Activated CD4-positive, alpha-beta T cell treated with anti-CD3 and anti-CD28 coated beads, Interleukin-2, amount 50 U/mL, for 1 hour (primary cell): ENCODE measurements around the gene SLC15A2.
"Not testable (repeated sequence)": the region's sequence is repeated elsewhere in the genome, so short reads cannot be mapped to it uniquely, and the experiment has no call there.

Experiments
- DNase-seq: peaks from one replicate; pipeline ENCODE4 v3.0.0-alpha.2; 2020

SLC15A2 gene

GRCh38 chr3:121894301-121894990 is at the start of gene SLC15A2:
Gene SLC15A2, plus strand, starts transcription at chr3:121894401. Its CDS starts 76 bp downstream, at chr3:121894477.
- no peak for DNase-seq

DNA sequence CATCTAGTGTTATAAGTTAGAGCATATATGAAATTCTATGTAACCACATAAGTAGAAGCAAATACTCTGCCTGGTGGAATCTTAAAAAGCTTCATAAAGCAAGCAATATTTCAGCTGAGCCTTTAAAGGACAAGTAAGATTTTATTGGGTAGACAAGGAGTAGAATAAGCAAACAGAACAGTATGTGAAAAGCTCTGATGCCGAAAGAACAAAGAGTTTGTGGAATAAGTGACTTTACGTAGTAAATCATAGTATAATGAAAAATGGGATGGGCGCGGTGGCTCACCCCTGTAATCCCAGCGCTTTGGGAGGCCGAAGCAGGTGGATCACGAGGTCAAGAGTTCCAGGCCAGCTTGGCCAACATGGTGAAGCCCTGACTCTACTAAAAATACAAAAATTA is 49.3 kb upstream of the SLC15A2 start:
- DNase-seq = no peak

DNA sequence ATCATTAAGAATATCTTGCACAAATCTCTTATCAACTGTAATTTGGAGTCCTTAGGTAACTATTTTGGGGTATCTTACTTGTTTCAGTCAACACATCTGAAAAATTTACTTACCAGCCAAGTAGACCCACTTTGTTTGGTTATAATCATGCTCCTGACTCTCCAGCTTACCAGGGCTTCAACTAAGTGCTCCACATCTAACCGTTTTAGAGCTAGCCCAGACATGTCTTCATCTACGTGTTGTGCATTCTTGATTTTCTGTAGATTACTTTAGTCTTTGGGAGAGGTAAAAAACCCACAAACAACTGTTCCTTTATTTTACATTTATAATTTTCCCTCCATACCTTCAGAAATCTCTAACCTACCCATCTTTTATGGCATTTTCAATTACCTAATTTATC is 41.9 kb upstream of the SLC15A2 start:
- DNase-seq = no peak

DNA sequence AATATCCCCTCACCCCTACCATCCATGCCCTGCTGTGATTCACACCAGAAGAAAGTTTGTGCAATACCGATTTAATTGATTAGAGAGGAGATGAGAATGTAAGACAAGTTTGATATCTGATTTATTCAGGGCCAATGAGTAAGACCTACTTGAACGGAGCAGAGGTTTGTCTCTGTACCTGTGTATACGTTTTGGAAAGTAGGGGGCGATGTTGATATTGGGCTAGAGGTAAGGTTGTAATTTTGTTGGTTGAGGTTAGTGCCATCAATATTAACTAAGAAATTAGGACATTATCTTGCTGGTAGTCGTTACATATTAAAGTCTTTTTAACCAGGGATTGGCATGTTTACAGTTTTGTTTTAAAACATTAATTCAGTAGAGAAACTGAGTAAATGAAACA is 38.6 kb upstream of the SLC15A2 start:
- no peak for DNase-seq

DNA sequence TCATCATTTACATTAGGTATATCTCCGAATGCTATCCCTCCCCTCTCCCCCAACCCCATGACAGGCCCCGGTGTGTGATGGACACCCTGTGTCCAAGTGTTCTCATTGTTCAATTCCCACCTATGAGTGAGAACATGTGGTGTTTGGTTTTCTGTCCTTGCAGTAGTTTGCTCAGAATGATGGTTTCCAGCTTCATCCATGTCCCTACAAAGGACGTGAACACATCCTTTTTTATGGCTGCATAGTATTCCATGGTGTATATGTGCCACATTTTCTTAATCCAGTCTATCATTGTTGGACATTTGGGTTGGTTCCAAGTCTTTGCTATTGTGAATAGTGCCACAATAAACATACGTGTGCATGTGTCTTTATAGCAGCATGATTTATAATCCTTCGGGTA is 36.4 kb upstream of the SLC15A2 start:
- DNase-seq = not testable (repeated sequence)

DNA sequence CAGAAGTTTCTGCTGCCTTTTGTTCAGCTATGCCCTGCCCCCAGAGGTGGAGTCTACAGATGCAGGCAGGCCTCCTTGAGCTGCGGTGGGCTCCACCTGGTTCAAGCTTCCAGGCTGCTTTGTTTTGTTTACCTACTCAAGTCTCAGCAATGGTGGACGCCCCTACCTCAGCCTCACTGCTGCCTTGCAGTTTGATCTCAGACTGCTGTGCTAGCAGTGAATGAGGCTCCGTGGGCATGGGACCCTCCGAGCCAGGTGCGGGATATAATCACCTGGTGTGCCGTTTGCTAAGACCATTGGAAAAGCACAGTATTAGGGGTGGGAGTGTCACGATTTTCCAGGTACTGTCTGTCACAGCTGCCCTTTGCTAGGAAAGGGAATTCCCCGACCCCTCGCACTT is 31.0 kb upstream of the SLC15A2 start:
- DNase-seq = not testable (repeated sequence)

GRCh38 chr3:121863801-121864200 is 30.4 kb upstream of the SLC15A2 start:
- DNase-seq = no peak

- DNase-seq = no peak
Observed at GRCh38 chr3:121869736-121870135, 24.5 kb upstream of the SLC15A2 start.

DNA sequence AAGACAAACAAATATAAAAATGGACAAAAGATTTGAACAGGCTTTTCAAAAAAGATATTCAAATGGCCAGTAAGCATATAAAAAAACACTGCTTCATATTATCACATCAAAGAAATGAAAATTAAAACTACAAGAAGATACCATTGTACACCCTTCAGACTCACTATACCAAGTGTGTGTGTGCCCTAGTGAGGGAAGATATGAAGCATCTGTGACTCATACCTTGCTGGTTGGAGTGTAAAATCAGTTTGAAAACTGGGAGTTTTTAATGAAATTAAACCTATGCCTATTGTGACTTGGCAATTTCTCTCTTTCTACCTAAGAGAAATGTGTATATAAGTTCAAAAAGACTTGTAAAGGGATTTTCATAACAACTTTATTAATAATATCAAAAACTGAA is 23.5 kb upstream of the SLC15A2 start:
- DNase-seq = no peak

- DNase-seq = no peak
Observed at GRCh38 chr3:121871430-121871829, 22.8 kb upstream of the SLC15A2 start.

GRCh38 chr3:121878411-121878810 is 15.8 kb upstream of the SLC15A2 start:
- no peak for DNase-seq

DNA sequence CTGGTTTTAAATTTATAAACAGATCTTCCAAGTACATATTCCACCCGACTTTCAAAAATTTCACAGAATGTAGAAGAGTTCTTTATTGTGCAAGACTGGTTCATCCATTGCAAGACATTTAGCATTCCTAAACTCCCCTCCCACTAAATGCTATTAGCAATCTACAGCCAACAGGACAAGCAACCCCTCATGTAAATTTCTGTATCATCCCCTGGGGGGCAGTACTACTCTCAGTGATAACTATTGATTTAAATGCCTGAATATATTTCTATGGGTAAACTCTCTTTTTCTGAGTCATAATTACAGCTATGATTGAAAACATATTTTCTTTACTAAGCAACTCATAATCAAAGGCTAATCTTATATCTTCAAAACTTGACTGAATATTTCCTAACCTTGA is 10.7 kb upstream of the SLC15A2 start:
- DNase-seq = no peak

DNA sequence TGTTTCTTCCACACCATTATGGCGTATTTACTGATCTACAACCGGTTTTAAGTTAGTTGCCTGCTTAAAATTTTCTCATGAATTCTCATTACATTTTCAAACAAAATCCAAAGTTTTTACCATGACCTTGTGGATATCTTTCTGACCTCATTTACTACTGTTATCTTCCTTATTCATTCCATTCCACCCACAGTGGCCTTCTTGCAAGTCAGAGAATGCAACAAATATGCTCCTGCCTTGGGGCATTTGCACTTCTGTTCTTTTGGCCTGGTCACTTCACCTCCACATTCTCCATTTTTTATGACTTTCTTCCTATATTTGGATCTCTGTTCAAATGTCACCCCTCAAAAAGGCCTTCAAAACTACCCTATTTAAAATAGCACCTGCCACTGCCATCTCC is 8.8 kb upstream of the SLC15A2 start:
- DNase-seq = no peak

DNA sequence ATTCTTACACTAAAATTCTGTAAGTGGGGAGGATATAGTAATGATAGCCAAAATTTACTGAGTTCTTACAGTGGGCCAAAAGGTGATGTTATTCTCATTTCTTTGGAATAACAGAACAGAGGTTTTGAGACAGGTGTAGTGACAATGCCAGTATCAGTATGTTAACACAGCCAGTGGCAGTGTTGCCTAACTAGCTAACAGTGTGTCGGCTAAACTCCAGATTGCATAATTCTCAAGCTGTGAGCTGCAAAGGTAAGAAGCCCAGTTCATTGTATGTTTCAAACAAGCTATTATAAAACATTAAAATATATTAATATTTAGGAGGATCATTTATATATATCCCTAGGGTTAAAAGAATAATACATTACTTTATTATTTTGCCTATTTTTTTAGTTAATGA is 920 bp downstream of the SLC15A2 start:
- no peak for DNase-seq

DNA sequence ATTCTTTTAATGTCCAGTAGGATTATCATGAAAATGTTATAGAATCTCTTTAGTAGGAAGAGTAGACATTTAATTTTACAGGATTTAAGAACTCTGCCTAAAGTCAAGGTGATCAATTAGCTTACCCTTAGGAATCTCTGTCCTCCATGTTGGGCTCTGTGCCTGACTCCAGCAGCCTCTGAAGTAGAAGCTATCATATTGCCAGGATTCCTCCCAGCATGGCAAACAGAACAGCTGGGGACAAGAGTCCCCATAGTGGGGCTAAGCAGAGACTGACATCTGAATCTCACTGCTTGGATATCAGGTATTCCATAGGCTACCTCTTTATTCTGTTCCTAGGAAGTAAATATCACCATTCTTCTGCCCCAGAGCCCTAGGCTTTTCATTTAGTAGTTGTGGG is 1.5 kb downstream of the SLC15A2 start:
- no peak for DNase-seq

DNA sequence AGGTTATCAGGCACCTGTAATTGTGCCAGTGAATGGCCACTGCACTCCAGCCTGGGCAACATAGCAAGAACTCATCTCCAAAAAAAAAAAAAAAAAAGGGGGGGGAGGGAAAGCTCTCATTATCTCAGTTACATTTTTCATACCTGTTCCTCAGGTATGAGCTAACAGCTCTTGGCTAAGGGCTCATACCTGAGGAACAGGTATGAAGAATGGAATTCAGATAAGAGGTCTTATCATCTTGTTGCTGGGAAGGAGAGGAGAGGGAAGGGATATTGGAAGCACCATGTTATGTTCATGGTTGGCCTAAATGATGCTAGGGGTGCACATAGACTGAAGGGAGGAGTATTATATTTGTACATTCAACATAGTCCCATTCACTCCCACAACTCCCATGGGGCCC is 2.6 kb downstream of the SLC15A2 start:
- DNase-seq = no peak

- DNase-seq = no peak
Observed at GRCh38 chr3:121897296-121897695, 3.1 kb downstream of the SLC15A2 start.

DNA sequence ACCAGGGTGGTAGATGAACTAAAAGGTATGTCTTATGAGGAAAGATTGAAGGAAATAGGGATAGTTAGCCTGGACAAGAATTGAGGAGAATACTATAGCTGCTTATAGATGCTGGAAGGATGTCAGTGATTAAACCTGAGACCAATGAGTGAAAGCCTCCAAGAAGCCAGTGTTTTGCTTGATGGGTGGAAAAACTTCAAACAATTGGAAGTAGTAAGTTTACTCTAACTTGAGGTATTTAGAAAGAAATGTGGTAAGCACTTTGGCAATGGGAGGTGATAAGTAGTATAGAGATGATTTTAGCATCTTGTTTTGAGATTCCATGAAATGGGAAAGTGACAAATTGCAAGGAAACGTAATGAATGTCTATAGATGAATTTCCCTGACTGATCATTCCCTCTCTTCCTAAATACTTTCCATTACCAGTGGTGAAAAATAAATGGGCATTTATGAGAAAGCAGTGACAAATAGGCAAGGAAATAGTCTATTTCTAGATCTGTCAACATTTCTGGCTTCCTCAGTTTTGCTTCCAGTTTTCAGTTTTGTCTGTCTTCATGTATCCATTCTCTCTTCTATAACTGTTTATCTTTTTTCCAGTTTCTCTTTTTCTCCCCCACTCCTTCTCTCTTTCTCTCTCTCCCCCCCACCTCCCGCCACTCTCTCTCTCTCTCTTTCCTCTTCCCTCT is 19.2 kb downstream of the SLC15A2 start:
- DNase-seq = no peak

GRCh38 chr3:121914081-121914998 is 20.1 kb downstream of the SLC15A2 start:
- no peak for DNase-seq

DNA sequence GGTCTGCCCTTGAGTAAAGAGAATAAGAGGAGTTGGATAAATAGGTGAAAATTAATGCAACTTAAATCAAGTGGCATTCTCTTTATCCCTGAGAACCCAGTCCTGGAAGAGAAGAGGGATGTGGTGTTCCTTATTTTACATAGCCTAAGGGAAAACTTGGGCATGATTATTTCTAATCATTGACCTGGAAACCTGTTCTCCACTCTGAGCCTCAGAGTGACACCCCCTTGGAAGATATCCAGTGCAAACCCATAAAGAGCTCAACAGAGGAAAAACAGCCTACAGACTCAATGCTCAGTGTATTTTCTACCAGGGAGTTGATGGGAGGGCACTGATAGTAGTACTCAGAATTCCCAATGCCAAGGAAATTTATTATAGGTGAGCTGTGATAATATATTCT is 22.0 kb downstream of the SLC15A2 start:
- no peak for DNase-seq

GRCh38 chr3:121918779-121919483 is 24.7 kb downstream of the SLC15A2 start:
- DNase-seq = no peak

- DNase-seq = no peak
Observed at GRCh38 chr3:121924734-121925133, 30.5 kb downstream of the SLC15A2 start.

DNA sequence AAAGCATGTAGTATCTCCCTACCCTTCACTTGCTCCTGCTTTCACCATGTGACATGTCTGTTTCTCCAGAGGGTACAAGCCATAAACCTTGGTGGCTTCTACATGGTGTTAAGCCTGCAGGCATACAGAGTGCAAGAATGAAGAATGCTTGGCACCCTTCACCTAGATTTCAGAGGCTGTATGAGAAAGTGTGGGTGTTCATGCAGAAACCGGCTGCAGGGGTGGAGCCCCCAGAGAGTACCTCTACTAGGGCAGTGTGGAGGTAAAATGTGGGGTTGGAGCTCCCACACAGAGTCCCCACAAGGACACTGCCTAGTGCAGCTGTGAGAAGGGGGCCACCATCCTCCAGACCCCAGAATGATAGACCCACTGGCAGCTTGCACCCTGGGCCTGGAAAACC is 32.2 kb downstream of the SLC15A2 start:
- DNase-seq = no peak
